Measurements from ENCODE around the gene HOXD4.

The HOXD4 gene

DNA sequence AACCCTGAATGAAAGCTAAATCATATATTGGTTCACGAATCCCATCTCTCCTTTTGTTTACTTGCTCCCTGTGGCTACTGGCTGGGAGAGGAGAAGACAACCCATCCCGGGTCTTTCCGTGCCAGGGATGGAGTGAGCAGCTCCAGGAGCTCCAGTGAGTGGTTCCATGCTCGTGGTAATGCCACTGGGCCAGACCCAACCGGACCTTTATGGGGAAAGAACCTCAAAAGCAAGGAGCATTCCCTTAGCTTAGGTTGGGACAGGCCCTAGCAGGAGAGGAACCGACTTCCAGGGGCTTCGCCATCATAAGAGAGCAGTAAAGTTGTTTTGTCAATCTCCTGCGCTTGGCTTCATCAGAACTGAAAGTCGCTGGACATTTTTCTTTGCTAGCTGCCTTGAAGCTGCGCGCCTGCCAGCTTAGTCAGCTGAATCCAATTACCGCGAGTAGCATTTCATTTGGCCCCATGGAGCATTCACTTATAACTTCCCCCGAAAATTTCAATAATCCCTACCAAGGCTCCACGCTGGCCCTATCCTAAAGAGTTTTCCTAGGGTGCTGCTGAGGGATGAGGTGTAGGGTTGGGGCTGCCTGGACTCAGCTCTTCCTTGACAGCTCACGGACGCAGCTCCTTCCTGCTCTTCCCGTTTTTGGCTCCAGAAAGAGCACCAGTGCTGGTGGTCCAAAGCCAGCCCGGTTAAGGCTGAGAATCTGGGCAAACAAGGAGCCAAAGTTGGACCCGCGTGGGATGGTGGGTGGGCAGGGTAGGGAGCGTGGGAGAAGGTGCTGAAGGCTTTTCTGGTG, 10.7 kb downstream of the HOXD4 start:
- peak; percentile 74 for DNase-seq (ENCODE audit: low read depth)
- TF ChIP-seq, protein P1, sequence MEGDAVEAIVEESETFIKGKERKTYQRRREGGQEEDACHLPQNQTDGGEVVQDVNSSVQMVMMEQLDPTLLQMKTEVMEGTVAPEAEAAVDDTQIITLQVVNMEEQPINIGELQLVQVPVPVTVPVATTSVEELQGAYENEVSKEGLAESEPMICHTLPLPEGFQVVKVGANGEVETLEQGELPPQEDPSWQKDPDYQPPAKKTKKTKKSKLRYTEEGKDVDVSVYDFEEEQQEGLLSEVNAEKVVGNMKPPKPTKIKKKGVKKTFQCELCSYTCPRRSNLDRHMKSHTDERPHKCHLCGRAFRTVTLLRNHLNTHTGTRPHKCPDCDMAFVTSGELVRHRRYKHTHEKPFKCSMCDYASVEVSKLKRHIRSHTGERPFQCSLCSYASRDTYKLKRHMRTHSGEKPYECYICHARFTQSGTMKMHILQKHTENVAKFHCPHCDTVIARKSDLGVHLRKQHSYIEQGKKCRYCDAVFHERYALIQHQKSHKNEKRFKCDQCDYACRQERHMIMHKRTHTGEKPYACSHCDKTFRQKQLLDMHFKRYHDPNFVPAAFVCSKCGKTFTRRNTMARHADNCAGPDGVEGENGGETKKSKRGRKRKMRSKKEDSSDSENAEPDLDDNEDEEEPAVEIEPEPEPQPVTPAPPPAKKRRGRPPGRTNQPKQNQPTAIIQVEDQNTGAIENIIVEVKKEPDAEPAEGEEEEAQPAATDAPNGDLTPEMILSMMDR (conservative IDR thresholded peaks at IDR 0.05; ENCODE audit: low read length) = no peak

DNA sequence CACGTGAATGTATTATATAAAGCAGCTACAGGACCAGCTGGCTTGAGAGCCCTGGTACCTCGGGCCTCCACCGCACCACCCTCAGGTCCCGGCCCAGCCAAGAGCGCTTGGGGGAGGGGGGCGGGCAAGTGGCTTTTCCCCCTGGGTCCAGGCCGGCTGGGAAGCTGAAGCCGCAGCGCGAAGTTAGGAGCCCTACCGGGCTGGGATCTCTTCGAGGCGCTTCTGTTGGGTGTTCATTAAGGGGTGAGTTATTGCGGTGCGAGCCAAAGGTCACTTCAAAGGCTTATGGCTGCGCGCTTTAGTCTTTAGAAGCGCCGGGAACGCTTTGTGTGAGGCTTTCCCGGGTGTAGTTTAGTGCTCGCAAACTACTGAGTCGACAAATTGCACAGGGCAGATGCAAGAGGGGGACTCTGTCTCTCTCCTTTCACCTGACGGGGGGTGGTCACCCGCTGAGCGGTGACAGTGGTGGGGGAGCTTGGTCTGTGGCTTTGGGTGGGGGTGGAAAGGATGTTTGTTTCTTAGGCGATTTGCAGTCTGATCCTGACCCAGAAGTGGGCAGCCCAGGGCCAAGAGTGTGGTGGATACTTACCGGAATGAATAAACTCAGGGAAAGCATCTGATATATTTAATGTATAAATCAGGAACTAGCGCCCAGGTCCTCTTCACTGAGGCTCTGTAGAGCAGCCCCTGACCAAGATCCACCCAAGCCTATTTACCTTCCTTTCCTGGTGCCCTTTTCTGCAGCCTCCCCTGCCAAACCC, 11.7 kb downstream of the HOXD4 start:
- DNase-seq (ENCODE audit: low read depth) = no peak
- no peak overlapping the region for H3K4me3 ChIP-seq (ENCODE audit: low read length)
- TF ChIP-seq, protein P1 (conservative IDR thresholded peaks at IDR 0.05; ENCODE audit: low read length) = no peak

More for the DNA sequence above, 10.7 kb downstream of the HOXD4 start:
- peak overlapping the region; percentile 54 for H3K4me3 ChIP-seq (ENCODE audit: low read length)

DNA sequence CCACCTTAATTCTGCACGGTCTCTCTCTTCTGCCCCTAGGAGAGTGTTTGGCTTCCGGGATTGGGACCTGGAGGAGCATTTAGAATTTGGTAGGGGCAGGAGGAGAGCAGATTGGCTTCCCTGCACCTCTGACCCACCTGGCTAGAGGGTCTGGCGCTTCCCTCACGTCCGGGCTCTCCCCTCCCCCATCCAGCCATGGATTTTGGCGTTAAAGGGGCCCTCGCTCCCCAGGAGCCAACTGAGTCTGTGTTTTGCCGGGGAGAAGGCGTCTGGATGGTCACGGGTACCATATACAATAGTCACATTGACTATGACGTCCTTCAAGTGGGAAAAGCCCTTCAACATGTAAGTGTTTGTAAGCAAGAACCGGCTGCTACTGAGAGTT, 12.3 kb downstream of the HOXD4 start:
- no peak overlapping the region for H3K4me3 ChIP-seq (ENCODE audit: low read length)
- DNase-seq (ENCODE audit: low read depth) = no peak
- TF ChIP-seq, protein P1 (conservative IDR thresholded peaks at IDR 0.05; ENCODE audit: low read length) = no peak

DNA sequence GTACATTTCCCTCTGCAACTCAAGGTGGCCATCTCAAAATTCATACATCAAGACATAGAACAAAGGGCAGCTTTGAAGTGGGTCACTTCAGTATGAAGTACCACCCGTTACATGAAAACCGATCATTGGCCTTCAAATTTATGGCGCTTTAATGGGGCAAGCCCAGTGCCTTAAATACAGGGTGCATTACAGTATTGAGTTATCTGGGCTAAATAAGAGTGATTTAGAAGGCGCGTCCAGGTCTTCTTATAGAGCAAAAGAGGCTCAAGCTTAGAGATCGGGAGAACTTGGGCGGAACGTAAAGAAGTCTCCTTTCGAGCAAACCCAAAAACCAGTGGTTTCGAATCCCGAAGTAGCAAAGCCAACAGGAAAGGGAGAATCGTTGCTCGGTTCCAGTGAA, 12.9 kb downstream of the HOXD4 start:
- TF ChIP-seq, protein P1 (conservative IDR thresholded peaks at IDR 0.05; ENCODE audit: low read length) = no peak
- no peak overlapping the region for H3K4me3 ChIP-seq (ENCODE audit: low read length)
- no peak for DNase-seq (ENCODE audit: low read depth)

DNA sequence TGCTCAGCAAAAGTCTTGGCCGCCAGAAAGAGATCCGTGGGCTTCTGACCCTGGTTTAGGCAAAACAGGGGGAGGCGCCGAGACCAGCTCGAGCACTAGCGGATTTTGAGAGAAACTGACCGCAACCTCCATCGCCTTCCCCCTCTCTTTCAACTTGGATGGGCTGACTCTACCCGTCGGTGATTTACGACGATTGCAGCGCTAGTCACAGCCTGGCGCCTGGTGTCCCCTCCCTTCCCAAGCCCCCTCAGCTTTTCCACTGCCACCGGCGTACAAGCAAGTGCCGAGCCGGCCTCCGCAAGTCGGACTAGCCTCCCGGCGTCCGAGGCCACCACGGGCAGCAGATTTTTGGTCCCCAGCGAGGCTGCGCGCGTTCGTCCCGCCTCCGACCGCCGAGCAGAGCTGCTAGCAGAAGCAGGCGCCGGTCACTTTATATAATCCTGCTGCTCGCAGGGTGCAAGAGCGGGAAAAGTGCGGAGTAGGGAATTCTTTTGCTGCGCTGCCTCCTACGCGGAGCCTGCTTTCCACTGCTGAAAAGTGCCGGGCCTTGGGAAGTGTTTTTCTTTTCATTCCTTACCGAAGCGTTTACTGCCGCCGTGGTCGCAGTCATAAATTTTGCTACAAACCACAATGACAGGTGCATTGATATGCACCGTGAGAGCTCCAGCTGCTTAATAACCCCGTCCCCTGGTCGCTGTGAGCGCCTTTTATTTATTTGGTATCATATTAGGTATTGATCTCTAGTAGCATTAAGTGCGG, 13.4 kb downstream of the HOXD4 start:
- no peak for DNase-seq (ENCODE audit: low read depth)
- TF ChIP-seq, protein P1 (conservative IDR thresholded peaks at IDR 0.05; ENCODE audit: low read length) = no peak
- no peak overlapping the region for H3K4me3 ChIP-seq (ENCODE audit: low read length)

DNA sequence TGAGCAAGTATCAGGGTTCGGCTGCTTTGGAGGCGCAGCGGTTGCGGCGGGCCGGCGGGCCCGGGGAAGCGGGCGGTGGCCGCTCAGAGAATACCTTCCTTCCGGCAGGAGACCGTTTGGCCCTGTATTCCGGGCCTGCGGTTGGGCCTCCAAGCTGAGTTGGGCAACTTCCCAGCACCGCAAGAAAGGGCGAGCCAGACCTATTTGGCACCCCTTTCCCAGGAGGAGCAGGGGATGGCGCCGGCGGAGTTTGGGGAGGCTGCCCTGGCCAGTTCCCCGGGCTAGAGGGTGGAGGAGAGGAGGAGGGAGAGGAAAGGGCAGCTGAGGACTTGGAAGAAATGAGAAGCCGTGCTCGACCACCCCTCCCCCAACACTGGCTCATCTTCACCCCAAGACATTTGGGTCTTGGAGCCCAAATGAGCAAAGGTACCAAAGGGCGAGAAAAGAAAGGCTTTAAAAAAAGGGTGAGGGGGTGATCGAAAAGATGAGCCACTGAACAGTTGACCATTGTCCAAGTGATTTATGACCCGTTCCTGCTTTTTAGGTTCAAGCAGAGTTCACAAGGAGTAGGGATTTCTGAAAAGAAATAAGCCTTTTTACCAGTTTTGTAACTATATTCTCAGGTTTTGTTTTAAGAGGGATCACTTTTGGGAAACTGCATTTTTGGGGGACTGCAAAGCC, 14.2 kb downstream of the HOXD4 start:
- no peak for DNase-seq (ENCODE audit: low read depth)
- H3K4me3 ChIP-seq (ENCODE audit: low read length) = no peak overlapping the region
- TF ChIP-seq, protein P1 (conservative IDR thresholded peaks at IDR 0.05; ENCODE audit: low read length) = no peak

Measured in AG10803 (cell line).